Measurements from ENCODE around the gene PCNT.

The PCNT gene

DNA sequence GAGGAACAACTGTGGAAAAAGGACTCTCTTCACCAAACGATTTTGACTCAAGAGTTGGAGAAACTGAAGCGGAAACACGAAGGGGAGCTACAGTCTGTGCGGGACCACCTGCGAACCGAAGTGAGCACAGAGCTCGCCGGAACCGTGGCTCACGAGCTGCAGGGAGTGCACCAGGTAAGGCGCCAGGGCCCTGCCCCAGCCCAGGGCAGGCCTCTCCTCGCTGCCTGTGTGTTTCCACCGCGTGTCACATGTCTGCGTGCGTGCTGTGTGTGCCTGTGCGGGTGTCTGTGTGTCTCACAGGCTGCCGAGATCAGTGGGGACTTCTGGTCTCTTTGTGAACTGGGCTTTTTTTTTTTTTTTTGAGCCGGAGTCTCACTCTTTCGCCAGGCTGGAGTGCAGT lies 43.0 kb downstream of the PCNT start:
- Histone ChIP-seq H3K27me3 (ENCODE audit: low read length) (no peaks in the 10 kb centered on the region), H3K9ac (ENCODE audit: low read length) (no peak overlapping the region), H3K79me2 (ENCODE audit: insufficient read depth, low read length) (peaks cover 26% of the 10 kb centered on the region), H3K9me2 (replicated peaks; ENCODE audit: insufficient read depth, low read length) (no peaks in the 10 kb centered on the region), H4K20me1 (ENCODE audit: low read depth, low read length) (peaks cover 6% of the 10 kb centered on the region; the same call in 1 of the 2 replicates), H3K4me2 (ENCODE audit: low read depth, low read length, poor library complexity, severe bottlenecking) (no peak overlapping the region), H3K9me3 (ENCODE audit: insufficient read depth, low read length) (no peaks in the 10 kb centered on the region), H3K4me3 (ENCODE audit: insufficient read depth, low read length, poor library complexity, severe bottlenecking) (no peak overlapping the region), H3K36me3 (ENCODE audit: low read length) (peaks cover 6% of the 10 kb centered on the region; the same call in 1 of the 2 replicates), H3F3A (ENCODE audit: insufficient read depth) (no peaks in the 10 kb centered on the region), H2AFZ (ENCODE audit: low read depth, low read length, severe bottlenecking) (no peak overlapping the region), H3K27ac (ENCODE audit: low read depth, low read length) (no peak overlapping the region)
- TF ChIP-seq EZH2phosphoT487 (conservative IDR thresholded peaks at IDR 0.05; ENCODE audit: low read length): no peak
- TF ChIP-seq, protein P1, sequence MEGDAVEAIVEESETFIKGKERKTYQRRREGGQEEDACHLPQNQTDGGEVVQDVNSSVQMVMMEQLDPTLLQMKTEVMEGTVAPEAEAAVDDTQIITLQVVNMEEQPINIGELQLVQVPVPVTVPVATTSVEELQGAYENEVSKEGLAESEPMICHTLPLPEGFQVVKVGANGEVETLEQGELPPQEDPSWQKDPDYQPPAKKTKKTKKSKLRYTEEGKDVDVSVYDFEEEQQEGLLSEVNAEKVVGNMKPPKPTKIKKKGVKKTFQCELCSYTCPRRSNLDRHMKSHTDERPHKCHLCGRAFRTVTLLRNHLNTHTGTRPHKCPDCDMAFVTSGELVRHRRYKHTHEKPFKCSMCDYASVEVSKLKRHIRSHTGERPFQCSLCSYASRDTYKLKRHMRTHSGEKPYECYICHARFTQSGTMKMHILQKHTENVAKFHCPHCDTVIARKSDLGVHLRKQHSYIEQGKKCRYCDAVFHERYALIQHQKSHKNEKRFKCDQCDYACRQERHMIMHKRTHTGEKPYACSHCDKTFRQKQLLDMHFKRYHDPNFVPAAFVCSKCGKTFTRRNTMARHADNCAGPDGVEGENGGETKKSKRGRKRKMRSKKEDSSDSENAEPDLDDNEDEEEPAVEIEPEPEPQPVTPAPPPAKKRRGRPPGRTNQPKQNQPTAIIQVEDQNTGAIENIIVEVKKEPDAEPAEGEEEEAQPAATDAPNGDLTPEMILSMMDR (IDR thresholded peaks at IDR 0.05; ENCODE audit: insufficient read depth, low read length, poor library complexity, severe bottlenecking): no peak

DNA sequence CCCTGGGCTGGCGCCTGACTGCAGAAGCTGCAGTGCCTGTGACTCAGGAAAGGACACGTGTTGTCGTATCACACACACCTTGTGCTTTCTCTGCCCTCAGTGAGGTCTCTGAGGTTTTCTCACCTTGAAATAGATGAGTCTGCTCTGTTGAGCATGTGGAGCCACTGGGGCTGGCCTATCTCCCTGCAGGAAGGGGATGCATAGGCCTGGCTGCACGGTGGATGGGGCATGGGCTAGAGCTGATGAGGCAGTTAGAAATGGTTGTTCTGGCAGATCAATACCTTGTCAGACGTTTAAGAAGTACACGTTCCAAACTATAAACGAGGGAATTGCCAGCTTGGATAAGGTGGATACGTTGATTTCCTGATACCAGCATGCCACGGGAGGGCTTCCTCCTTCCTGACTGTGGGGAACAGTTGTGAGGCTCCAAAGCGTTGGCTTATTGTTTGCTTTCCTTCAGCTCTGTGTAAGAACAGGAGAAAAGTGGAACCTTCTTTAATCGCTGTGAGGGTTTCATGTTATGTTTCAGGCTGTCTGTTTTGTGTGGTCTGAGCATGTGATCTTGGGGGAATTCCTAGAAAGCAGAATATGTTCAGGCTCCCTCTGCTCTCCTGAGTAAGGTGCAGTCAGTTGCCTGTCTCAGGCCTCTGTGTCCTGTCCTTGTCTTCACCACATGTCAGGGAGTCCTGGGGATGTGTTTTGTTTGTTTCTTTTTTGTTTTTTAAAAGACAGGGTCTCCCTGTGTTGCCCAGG lies 44.8 kb downstream of the PCNT start:
- H3K4me2 ChIP-seq (ENCODE audit: low read depth, low read length, poor library complexity, severe bottlenecking): no peak overlapping the region
- H3K36me3 ChIP-seq (ENCODE audit: low read length): 0 out of 2 replicates have a peak, but pooled peaks cover 3% of the 10 kb centered on the region
- H3K9ac ChIP-seq (ENCODE audit: low read length): no peak overlapping the region

GRCh38 chr21:46369520-46370235 lies 45.7 kb downstream of the PCNT start:
- Histone ChIP-seq H3K9ac (ENCODE audit: low read length) (no peak overlapping the region), H3K9me2 (replicated peaks; ENCODE audit: insufficient read depth, low read length) (no peaks in the 10 kb centered on the region), H3K4me2 (ENCODE audit: low read depth, low read length, poor library complexity, severe bottlenecking) (no peak overlapping the region), H4K20me1 (ENCODE audit: low read depth, low read length) (peaks cover 12% of the 10 kb centered on the region; the same call in 1 of the 2 replicates), H3F3A (ENCODE audit: insufficient read depth) (no peaks in the 10 kb centered on the region), H3K27ac (ENCODE audit: low read depth, low read length) (no peak overlapping the region), H3K9me3 (ENCODE audit: insufficient read depth, low read length) (no peaks in the 10 kb centered on the region), H3K79me2 (ENCODE audit: insufficient read depth, low read length) (peaks cover 38% of the 10 kb centered on the region), H3K4me3 (ENCODE audit: insufficient read depth, low read length, poor library complexity, severe bottlenecking) (no peak overlapping the region), H2AFZ (ENCODE audit: low read depth, low read length, severe bottlenecking) (no peak overlapping the region), H3K27me3 (ENCODE audit: low read length) (no peaks in the 10 kb centered on the region), H3K36me3 (ENCODE audit: low read length) (0 out of 2 replicates have a peak, but pooled peaks cover 3% of the 10 kb centered on the region)
- TF ChIP-seq, protein P1 (IDR thresholded peaks at IDR 0.05; ENCODE audit: insufficient read depth, low read length, poor library complexity, severe bottlenecking): no peak
- TF ChIP-seq EZH2phosphoT487 (conservative IDR thresholded peaks at IDR 0.05; ENCODE audit: low read length): no peak

More for the DNA sequence above, 44.8 kb downstream of the PCNT start:
- H3K9me3 ChIP-seq (ENCODE audit: insufficient read depth, low read length): no peaks in the 10 kb centered on the region
- no peaks in the 10 kb centered on the region for H3K9me2 ChIP-seq (replicated peaks; ENCODE audit: insufficient read depth, low read length)
- peaks cover 33% of the 10 kb centered on the region for H3K79me2 ChIP-seq (ENCODE audit: insufficient read depth, low read length)
- TF ChIP-seq, protein P1 (IDR thresholded peaks at IDR 0.05; ENCODE audit: insufficient read depth, low read length, poor library complexity, severe bottlenecking): no peak
- no peak for TF ChIP-seq EZH2phosphoT487 (conservative IDR thresholded peaks at IDR 0.05; ENCODE audit: low read length)
- peaks cover 12% of the 10 kb centered on the region; the same call in 1 of the 2 replicates for H4K20me1 ChIP-seq (ENCODE audit: low read depth, low read length)
- no peak overlapping the region for H3K4me3 ChIP-seq (ENCODE audit: insufficient read depth, low read length, poor library complexity, severe bottlenecking)
- H3K27me3 ChIP-seq (ENCODE audit: low read length): no peaks in the 10 kb centered on the region
- no peak overlapping the region for H2AFZ ChIP-seq (ENCODE audit: low read depth, low read length, severe bottlenecking)
- no peak overlapping the region for H3K27ac ChIP-seq (ENCODE audit: low read depth, low read length)
- no peaks in the 10 kb centered on the region for H3F3A ChIP-seq (ENCODE audit: insufficient read depth)

Data from SU-DHL-6 (cell line).